Stimulated activated CD8-positive, alpha-beta memory T cell treated with anti-CD3 and anti-CD28 coated beads, Interleukin-12 subunit alpha, Interleukin-12 subunit beta, amount 100 ng/mL, for 1 hour (primary cell): Measurements from ENCODE around the gene RNMT.
"Not testable (repeated sequence)": the region's sequence is repeated elsewhere in the genome, so short reads cannot be mapped to it uniquely, and the experiment has no call there.

Source experiments
- DNase-seq: peaks from one replicate; pipeline ENCODE4 v3.0.0-alpha.2; 2020; ENCODE audit warnings: low read depth

The RNMT gene

GRCh38 chr18:13726232-13726971 is at the start of gene RNMT, which contains the start of gene FAM210A:
TSS of gene RNMT (plus strand) at chr18:13726673. CDS start at chr18:13731518, 4,845 bp downstream.
TSS of gene FAM210A (minus strand) at chr18:13726558. CDS start at chr18:13682077, 44,481 bp downstream.
- DNase-seq: peak; percentile 95

- not testable (repeated sequence) for DNase-seq
Measured at GRCh38 chr18:13677350-13677749, 49.1 kb upstream of the RNMT start.

- DNase-seq: no peak
Measured at GRCh38 chr18:13680612-13681011, 45.9 kb upstream of the RNMT start.

- DNase-seq: no peak
Measured at GRCh38 chr18:13681701-13682100, 44.8 kb upstream of the RNMT start.

GRCh38 chr18:13684546-13684945 is 41.9 kb upstream of the RNMT start:
- DNase-seq: no peak

- DNase-seq: no peak
Measured at GRCh38 chr18:13688191-13689136, 38.0 kb upstream of the RNMT start.

GRCh38 chr18:13690060-13690459 is 36.4 kb upstream of the RNMT start:
- not testable (repeated sequence) for DNase-seq

- not testable (repeated sequence) for DNase-seq
Measured at GRCh38 chr18:13695337-13695736, 31.1 kb upstream of the RNMT start.

GRCh38 chr18:13696961-13697360 is 29.5 kb upstream of the RNMT start:
- no peak for DNase-seq

- DNase-seq: no peak
Measured at GRCh38 chr18:13700153-13700552, 26.3 kb upstream of the RNMT start.

- no peak for DNase-seq
Measured at GRCh38 chr18:13703899-13704298, 22.6 kb upstream of the RNMT start.

- DNase-seq: no peak
Measured at GRCh38 chr18:13710414-13710831, 16.1 kb upstream of the RNMT start.

- DNase-seq: no peak
Measured at GRCh38 chr18:13712400-13713131, 13.9 kb upstream of the RNMT start.

- no peak for DNase-seq
Measured at GRCh38 chr18:13713455-13714055, 12.9 kb upstream of the RNMT start.

- DNase-seq: no peak
Measured at GRCh38 chr18:13715330-13715729, 11.1 kb upstream of the RNMT start.

GRCh38 chr18:13716916-13717315 is 9.6 kb upstream of the RNMT start:
- no peak for DNase-seq

GRCh38 chr18:13720123-13720522 is 6.3 kb upstream of the RNMT start:
- DNase-seq: no peak

- DNase-seq: no peak
Measured at GRCh38 chr18:13720847-13721246, 5.6 kb upstream of the RNMT start.

- DNase-seq: no peak
Measured at GRCh38 chr18:13725566-13726231, 774 bp upstream of the RNMT start.

- DNase-seq: peak; percentile 13
Measured at GRCh38 chr18:13726972-13727331, 479 bp downstream of the RNMT start.

- DNase-seq: no peak
Measured at GRCh38 chr18:13730481-13730880, 4.0 kb downstream of the RNMT start.
